GM12878 (cell line): Measurements from ENCODE around the gene COL6A1. TPM values are rescaled to one million over a fixed set of nuclear protein-coding genes. Genes with fewer than 3 reads are reported as not detected.

Source experiments
- ATAC-seq: fragments of 200-7000 bp; cut with Tn5 transposase; 3 replicates; pipeline ENCODE4 v1.9.1; 2020; ENCODE audit warnings: mild to moderate bottlenecking, moderate library complexity
- BruUV-seq: library from RNA; stranded (reverse); fragments of 400-500 nt; replicated peaks from 2 replicates; lab custom pipeline; 2021; lab: Mats Ljungman, UMichigan
- CTCF ChIA-PET: fragments of 300-600 bp; sonication (Branson Sonifier 250); formaldehyde crosslinking; extraction: SDS; loops from one replicate; lab custom pipeline; 2021; ENCODE audit warnings: inconsistent platforms; lab: Yijun Ruan, JAX
- POLR2A ChIA-PET: fragments of 350-600 bp; formaldehyde crosslinking; extraction: SDS; loops from one replicate; lab custom pipeline; 2021; ENCODE audit warnings: inconsistent platforms; lab: Charles Lee
- RAD21 ChIA-PET: fragments of 300-600 bp; sonication (Branson Sonifier 250); formaldehyde crosslinking; loops from one replicate; lab custom pipeline; 2023; ENCODE audit warnings: antibody characterized with exemption; ENCODE audit not compliant: unreplicated experiment; lab: Charles Lee
- SMC1A ChIA-PET: fragments of 300-600 bp; sonication (Branson Sonifier 250); formaldehyde crosslinking; loops from one replicate; lab custom pipeline; 2023; ENCODE audit not compliant: unreplicated experiment, uncharacterized antibody; lab: Charles Lee
- DNase-seq: peaks from one replicate; pipeline ENCODE4 v3.0.0-alpha.2; 2011; ENCODE audit warnings: low read depth, low spot score
- FAIRE-seq: peaks from 3 replicates; lab custom pipeline; 2011; peaks lifted over from hg19 to GRCh38; lab: Jason Lieb, UNC
- H2AFZ ChIP-seq: 2 replicates; pipeline ENCODE4 v1.6.0; 2011; ENCODE audit warnings: low read depth, low read length, control low read depth; ENCODE audit not compliant: control insufficient read depth
- H3K27ac ChIP-seq: 2 replicates; pipeline ENCODE4 v1.5.1; 2011; ENCODE audit warnings: control low read depth; ENCODE audit not compliant: control insufficient read depth, insufficient read depth
- H3K27me3 ChIP-seq, 2 experiments: replicated peaks in 1 of 2; 2 replicates each; pipeline versions ENCODE4 v1.6.0 to v1.6.1; 2011; ENCODE audit warnings: low read length in 1 of 2; ENCODE audit not compliant: control insufficient read depth in 2 of 2, insufficient read depth in 2 of 2
- H3K36me3 ChIP-seq, 2 experiments: 2 replicates each; pipeline ENCODE4 v1.5.1; 2011; ENCODE audit warnings: low read length in 1 of 2; ENCODE audit not compliant: control insufficient read depth in 2 of 2, insufficient read depth in 2 of 2
- H3K4me1 ChIP-seq: 2 replicates; pipeline ENCODE4 v1.6.1; 2011; ENCODE audit warnings: mild to moderate bottlenecking, low read length, moderate library complexity, mixed read lengths; ENCODE audit not compliant: control insufficient read depth, insufficient read depth
- H3K4me2 ChIP-seq: 2 replicates; pipeline ENCODE4 v1.6.0; 2011; ENCODE audit warnings: control low read depth; ENCODE audit not compliant: control insufficient read depth, insufficient read depth
- H3K4me3 ChIP-seq: fragments of 200-600 bp; sonication (generic); 2 replicates; pipeline ENCODE4 v1.5.1; 2016
- H3K79me2 ChIP-seq: 2 replicates; pipeline ENCODE4 v1.6.0; 2011; ENCODE audit warnings: low read length; ENCODE audit not compliant: control insufficient read depth, insufficient read depth
- H3K9ac ChIP-seq: 2 replicates; pipeline ENCODE4 v1.8.0; 2011; ENCODE audit warnings: low read length, control low read depth, mixed read lengths; ENCODE audit not compliant: control insufficient read depth, insufficient read depth
- H3K9me3 ChIP-seq: replicated peaks from 3 replicates; pipeline ENCODE4 v1.5.1; 2011; ENCODE audit warnings: mild to moderate bottlenecking, low read length; ENCODE audit not compliant: control insufficient read depth, insufficient read depth
- H4K20me1 ChIP-seq: 2 replicates; pipeline ENCODE4 v1.6.0; 2011; ENCODE audit not compliant: control insufficient read depth, insufficient read depth
- CREM ChIP-seq: IDR thresholded peaks from 2 replicates; pipeline ENCODE4 v1.6.1; 2014; ENCODE audit warnings: antibody characterized with exemption, low read depth
- EED ChIP-seq: sonication (generic); IDR thresholded peaks from 2 replicates; pipeline ENCODE4 v1.6.1; 2016; ENCODE audit warnings: antibody characterized with exemption, low read depth
- FOS ChIP-seq: IDR thresholded peaks from 3 replicates; pipeline ENCODE4 v1.6.1; 2011; ENCODE audit warnings: borderline replicate concordance; ENCODE audit not compliant: insufficient read length; ENCODE audit errors: extremely low read depth
- HDAC2 ChIP-seq: fragments of 200-600 bp; sonication (generic); IDR thresholded peaks from 2 replicates; pipeline ENCODE4 v1.6.1; 2017
- JUNB ChIP-seq: IDR thresholded peaks from 2 replicates; pipeline ENCODE4 v1.6.1; 2016; ENCODE audit warnings: antibody characterized with exemption, mild to moderate bottlenecking
- MEF2B ChIP-seq: fragments of 450-650 bp; IDR thresholded peaks from 2 replicates; pipeline ENCODE4 v1.6.1; 2018; ENCODE audit warnings: mild to moderate bottlenecking, moderate library complexity; ENCODE audit not compliant: partially characterized antibody, poor library complexity, severe bottlenecking
- RBBP5 ChIP-seq: fragments of 200-600 bp; sonication (generic); conservative IDR thresholded peaks from 2 replicates; pipeline ENCODE4 v1.6.1; 2016
- SMC3 ChIP-seq: IDR thresholded peaks from 2 replicates; pipeline ENCODE4 v1.6.1; 2011; ENCODE audit warnings: low read length, improper control_type of control experiment, borderline replicate concordance
- STAT3 ChIP-seq: IDR thresholded peaks from 2 replicates; pipeline ENCODE4 v1.6.1; 2011; ENCODE audit warnings: low read depth, low read length, improper control_type of control experiment
- TCF7 ChIP-seq: IDR thresholded peaks from 2 replicates; pipeline ENCODE4 v1.6.1; 2014; ENCODE audit warnings: antibody characterized with exemption, borderline replicate concordance
- ZNF384 ChIP-seq: IDR thresholded peaks from 2 replicates; pipeline ENCODE4 v1.6.1; 2012; ENCODE audit warnings: low read depth, mild to moderate bottlenecking, low read length, improper control_type of control experiment, borderline replicate concordance
- WGBS: methylation state at CpG from one replicate; pipeline ENCODE4 v1.1.6; 2016; ENCODE audit warnings: low lambda C conversion rate; ENCODE audit not compliant: insufficient replicate concordance, insufficient coverage; ENCODE audit errors: missing lambda C conversion rate; 5-methylcytosine and 5-hydroxymethylcytosine counted together
- in situ Hi-C: fragments of 300-500 bp; cut with MboI; formaldehyde crosslinking; loops from 9 replicates; pipeline ENCODE4 v1.14.3; 2018; ENCODE audit warnings: mixed read lengths
- intact Hi-C: fragments of 100-400 bp; cut with micrococcal nuclease; formaldehyde crosslinking; loops from one replicate; pipeline ENCODE4 v1.14.2; 2022; ENCODE audit not compliant: unreplicated experiment
- polyA plus RNA-seq, 11 experiments: library from polyadenylated mRNA; depleted of rRNA in 4 of 11; unstranded in 6 of 11; stranded (reverse) in 5 of 11; fragments of >200 nt; fragmentation: Nextera tagmentation in 4 of 11; fragmentation: Illumina TruSeq in 1 of 11; extraction: Ambion mirVana in 4 of 11; extraction: Trizol in 1 of 11; gene quantifications; 1 replicate in 1 of 11; 2 replicates in 10 of 11; pipeline versions ENCODE4 v1.2.1 to v1.2.3, GENCODE V29; 2011 to 2016; ENCODE audit warnings: inconsistent platforms in 2 of 11, missing spikeins in 2 of 11, low read depth in 1 of 11
- total RNA-seq, 4 experiments: library from RNA; depleted of rRNA in 3 of 4; stranded (reverse); fragments of >200 nt in 3 of 4; fragmentation: Illumina TruSeq in 1 of 4; extraction: Trizol in 1 of 4; gene quantifications; 2 replicates each; pipeline versions ENCODE4 v1.2.1 to v1.2.3, GENCODE V29; 2013 to 2021

COL6A1 gene
- total and polyA plus RNA-seq, 10 of the 15 experiments (the other 5 are each of a cell fraction or from before 2014, with no cell fraction given): 0.12 to 1.3 (median 0.20) TPM; not detected in 7

GRCh38 chr21:46027851-46028493, 46.4 kb downstream of the COL6A1 start:
- H3K9me3 ChIP-seq: no peaks in the 10 kb centered on the region; the same call in 2 of the 3 replicates
- BruUV-seq: no TSS peak
- POLR2A ChIA-PET: no interaction called here
- no peak overlapping the region for H3K27ac ChIP-seq
- RAD21 ChIA-PET: no interaction called here
- H3K27me3 ChIP-seq: no peaks in the 10 kb centered on the region
- H3K4me2 ChIP-seq: no peak overlapping the region
- DNase-seq (no peak), ATAC-seq (no peak), FAIRE-seq (no peak)
- in situ Hi-C loops (no loop called here), intact Hi-C loops (no loop called here)
- H3K9ac ChIP-seq: no peak overlapping the region
- H3K4me3 ChIP-seq: no peak overlapping the region
- H3K36me3 ChIP-seq: no peaks in the 10 kb centered on the region
- H2AFZ ChIP-seq: no peak overlapping the region
- SMC1A ChIA-PET: interaction anchor here (1.4 kb wide), 1 partner anchor 15 kb away, joined by 3 read pairs; no protein-coding TSS in a partner anchor
- no peaks in the 10 kb centered on the region for H3K79me2 ChIP-seq
- CTCF ChIA-PET: no interaction called here
- 7% methylated on average over 3 of the region's 3 CpGs for WGBS
- no peaks in the 10 kb centered on the region for H4K20me1 ChIP-seq
- no peaks in the 10 kb centered on the region for H3K4me1 ChIP-seq
- TF ChIP-seq ZNF384 (no peak), RBBP5 (no peak), CREM (no peak), EED (no peak), MEF2B (no peak), FOS (no peak), TCF7 (no peak)

- intact Hi-C loops: no loop called here
- TF ChIP-seq HDAC2: no peak
- TF ChIP-seq JUNB: no peak
- TF ChIP-seq SMC3: no peak
- TF ChIP-seq STAT3: no peak
- in situ Hi-C loops: no loop called here
- Histone ChIP-seq H2AFZ (no peak overlapping the region), H3K36me3 (no peaks in the 10 kb centered on the region), H3K27me3 (no peaks in the 10 kb centered on the region), H3K9ac (no peak overlapping the region), H3K4me2 (no peak overlapping the region), H3K9me3 (no peaks in the 10 kb centered on the region; the same call in 2 of the 3 replicates), H3K27ac (no peak overlapping the region), H3K4me1 (no peaks in the 10 kb centered on the region), H4K20me1 (no peaks in the 10 kb centered on the region), H3K4me3 (no peak overlapping the region), H3K79me2 (no peaks in the 10 kb centered on the region)
- FAIRE-seq (no peak), ATAC-seq (no peak), DNase-seq (no peak)
- SMC1A ChIA-PET: interaction anchor here (1.4 kb wide), 1 partner anchor 15 kb away, joined by 3 read pairs; no protein-coding TSS in a partner anchor
- BruUV-seq: no TSS peak
- POLR2A ChIA-PET: no interaction called here
- CTCF ChIA-PET: no interaction called here
- 17% methylated on average over 1 of the region's 1 CpG for WGBS
- RAD21 ChIA-PET: no interaction called here
These were observed 47.1 kb downstream of the COL6A1 start for GRCh38 chr21:46028573-46029091.
